Lower leg skin (tissue), 4 donors: ENCODE measurements around the gene GARIN5B. TPM values are rescaled to one million over a fixed set of nuclear protein-coding genes. Genes with fewer than 3 reads are reported as not detected.
A peak's percentile ranks its signal among the peaks of the same experiment; 100 is the strongest.

ENCODE experiments used
- DNase-seq, 2 donors: peaks; one replicate each; pipeline ENCODE4 v3.0.0-alpha.2; 2019; ENCODE audit warnings: low spot score in 2 of 2
- H3K4me3 ChIP-seq: fragments of 200-600 bp; sonication (generic); 2 replicates; pipeline ENCODE4 v1.5.1; 2017; ENCODE audit warnings: mild to moderate bottlenecking, low read depth; ENCODE audit not compliant: poor library complexity, severe bottlenecking
- CTCF ChIP-seq, 3 donors: fragments of 450-650 bp; IDR thresholded peaks; one replicate each; pipeline ENCODE4 v1.5.1; 2016; ENCODE audit warnings: antibody characterized with exemption in 3 of 3, mild to moderate bottlenecking in 3 of 3, moderate library complexity in 2 of 3
- POLR2A ChIP-seq, 2 donors: fragments of 450-650 bp; IDR thresholded peaks; one replicate each; pipeline ENCODE4 v1.6.1; 2016 to 2017; ENCODE audit warnings: antibody characterized with exemption in 2 of 2, mild to moderate bottlenecking in 1 of 2, moderate library complexity in 1 of 2
- WGBS, 2 donors: methylation state at CpG; one replicate each; pipeline ENCODE4 v1.1.5; 2018; 5-methylcytosine and 5-hydroxymethylcytosine counted together
- intact Hi-C: fragments of 100-400 bp; cut with DNase I; formaldehyde crosslinking; loops from one replicate; pipeline ENCODE4 v1.15.0; 2023; ENCODE audit warnings: low total_unique reads
- total RNA-seq, 4 donors: library from RNA; depleted of rRNA; stranded (reverse); fragments of >200 nt; gene quantifications; one replicate each; pipeline ENCODE4 v1.1.0, GENCODE V29; 2016

The GARIN5B gene
- total RNA-seq, 4 donors from 2014 or later = not detected

- TF ChIP-seq POLR2A (IDR thresholded peaks at IDR 0.05) (peak in 1 of 2 donors; percentile 93), CTCF (IDR thresholded peaks at IDR 0.05) (no peak)
- 0% methylated on average over 63 to 66 of the region's 68 CpGs for WGBS, 2 donors
- peak within 1 kb of the TSS; percentile 77 for H3K4me3 ChIP-seq
- peak; percentile 99 to 100 for DNase-seq
- intact Hi-C loops = no loop called here
Observed at GRCh38 chr19:55385724-55386492, 22.8 kb upstream of the GARIN5B start, which contains the start of gene RPL28. TSS of gene RPL28 (plus strand) at chr19:55385932. CDS start at chr19:55386358, 426 bp downstream.

- no peak overlapping the region for H3K4me3 ChIP-seq
- DNase-seq = peak; percentile 98 to 99
- TF ChIP-seq CTCF (IDR thresholded peaks at IDR 0.05) (no peak), POLR2A (IDR thresholded peaks at IDR 0.05) (no peak)
- 4 to 6% methylated on average over 34 of the region's 34 CpGs for WGBS, 2 donors
- intact Hi-C loops = no loop called here
Observed at GRCh38 chr19:55384920-55385723, 22.1 kb upstream of the GARIN5B start.

- peak within 1 kb of the TSS; percentile 42 for H3K4me3 ChIP-seq
- intact Hi-C loops = no loop called here
- DNase-seq = peak; percentile 37 to 88
- TF ChIP-seq POLR2A (IDR thresholded peaks at IDR 0.05) (no peak), CTCF (IDR thresholded peaks at IDR 0.05) (no peak)
- WGBS, 2 donors = 43 to 53% methylated on average over 22 to 27 of the region's 72 CpGs
Observed at GRCh38 chr19:55384131-55384919, 21.3 kb upstream of the GARIN5B start, which contains the start of gene TMEM238. TSS of gene TMEM238 (minus strand) at chr19:55384292. CDS start at chr19:55384259, 33 bp downstream.

GRCh38 chr19:55383279-55384130 is 20.4 kb upstream of the GARIN5B start:
- peak in 1 of 2 donors; percentile 90 for DNase-seq
- WGBS, 2 donors = 7 to 10% methylated on average over 33 to 49 of the region's 88 CpGs
- no peak for TF ChIP-seq CTCF (IDR thresholded peaks at IDR 0.05)
- TF ChIP-seq POLR2A (IDR thresholded peaks at IDR 0.05) = no peak
- H3K4me3 ChIP-seq = peak overlapping the region; percentile 42
- intact Hi-C loops = no loop called here
